Suprapubic skin (tissue), 4 donors: ENCODE results near the gene COX10. TPM values are rescaled to one million over a fixed set of nuclear protein-coding genes. Genes with fewer than 3 reads are reported as not detected.

Source experiments
- DNase-seq, 2 donors: peaks; one replicate each; pipeline ENCODE4 v3.0.0-alpha.2; 2019; ENCODE audit warnings: low spot score in 2 of 2
- H3K27ac ChIP-seq: fragments of 200-600 bp; sonication (generic); one replicate; pipeline ENCODE4 v1.5.1; 2019
- H3K27me3 ChIP-seq: fragments of 200-600 bp; sonication (generic); one replicate; pipeline ENCODE4 v1.5.1; 2019
- H3K36me3 ChIP-seq: fragments of 200-600 bp; sonication (generic); one replicate; pipeline ENCODE4 v1.5.1; 2019
- H3K4me1 ChIP-seq: fragments of 200-600 bp; sonication (generic); one replicate; pipeline ENCODE4 v1.5.1; 2019
- H3K4me3 ChIP-seq: fragments of 200-600 bp; sonication (generic); one replicate; pipeline ENCODE4 v1.5.1; 2019; ENCODE audit warnings: mild to moderate bottlenecking
- H3K9me3 ChIP-seq: fragments of 200-600 bp; sonication (generic); one replicate; pipeline ENCODE4 v1.5.1; 2019
- CTCF ChIP-seq, 2 donors: fragments of 200-600 bp in 1 of 2; fragments of 450-650 bp in 1 of 2; sonication (generic) in 1 of 2; IDR thresholded peaks; one replicate each; pipeline ENCODE4 v1.5.1; 2016 to 2019; ENCODE audit warnings: antibody characterized with exemption in 2 of 2, mild to moderate bottlenecking in 1 of 2, moderate library complexity in 1 of 2
- EP300 ChIP-seq: sonication (generic); formaldehyde crosslinking; IDR thresholded peaks from one replicate; pipeline ENCODE4 v1.6.1; 2017; ENCODE audit warnings: antibody characterized with exemption
- POLR2A ChIP-seq, 2 donors: fragments of 450-650 bp; IDR thresholded peaks; one replicate each; pipeline ENCODE4 v1.6.1; 2017; ENCODE audit warnings: antibody characterized with exemption in 2 of 2, mild to moderate bottlenecking in 2 of 2, moderate library complexity in 2 of 2
- POLR2AphosphoS5 ChIP-seq, 3 donors: sonication (generic); formaldehyde crosslinking; IDR thresholded peaks; one replicate each; pipeline ENCODE4 v1.6.1; 2017; ENCODE audit warnings: antibody characterized with exemption in 3 of 3
- WGBS: methylation state at CpG from one replicate; pipeline ENCODE4 v1.1.5; 2018; 5-methylcytosine and 5-hydroxymethylcytosine counted together
- total RNA-seq, 4 donors: library from RNA; depleted of rRNA; stranded (reverse); fragments of >200 nt; gene quantifications; one replicate each; pipeline ENCODE4 v1.1.0, GENCODE V29; 2016

Gene COX10
- total RNA-seq, 4 donors from 2014 or later, result 26.5 to 35.9 (median 32.1) TPM

DNA sequence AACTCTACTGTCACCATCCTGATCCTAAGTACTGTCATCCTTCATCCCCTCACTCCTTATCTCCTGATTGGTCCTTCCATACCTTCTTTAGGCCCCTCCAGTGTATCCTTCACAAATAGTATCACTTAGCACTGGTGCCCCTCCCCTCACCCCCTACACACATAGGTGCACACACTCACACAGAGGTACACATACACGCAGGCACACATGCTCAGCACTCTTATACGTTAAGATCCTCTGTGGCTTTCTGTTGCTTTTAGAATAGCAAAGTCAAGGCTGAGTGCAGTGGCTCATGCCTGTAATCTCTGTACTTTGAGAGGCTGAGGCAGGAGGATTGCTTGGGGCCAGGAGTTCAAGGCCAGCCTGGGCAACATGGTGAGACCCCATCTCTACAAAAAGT lies 135.2 kb downstream of the COX10 start:
- Histone ChIP-seq H3K36me3 (peaks cover 10% of the 10 kb centered on the region), H3K27me3 (no peaks in the 10 kb centered on the region), H3K4me1 (peaks cover 34% of the 10 kb centered on the region), H3K9me3 (no peaks in the 10 kb centered on the region), H3K4me3 (no peak overlapping the region), H3K27ac (no peak overlapping the region)
- TF ChIP-seq POLR2A (IDR thresholded peaks at IDR 0.05), result no peak
- TF ChIP-seq EP300, result no peak
- TF ChIP-seq CTCF (IDR thresholded peaks at IDR 0.05), result no peak
- TF ChIP-seq POLR2AphosphoS5 (IDR thresholded peaks at IDR 0.05), result no peak
- 100% methylated on average over 2 of the region's 2 CpGs for WGBS
- DNase-seq, result no peak

- no peak for TF ChIP-seq POLR2A (IDR thresholded peaks at IDR 0.05)
- no peak for TF ChIP-seq POLR2AphosphoS5 (IDR thresholded peaks at IDR 0.05)
- no peak for TF ChIP-seq CTCF (IDR thresholded peaks at IDR 0.05)
- TF ChIP-seq EP300, result no peak
- no peak for DNase-seq
- no peak overlapping the region for H3K4me3 ChIP-seq
- no peaks in the 10 kb centered on the region for H3K9me3 ChIP-seq
- H3K36me3 ChIP-seq, result peaks cover 10% of the 10 kb centered on the region
- H3K4me1 ChIP-seq, result peaks cover 28% of the 10 kb centered on the region
- 94% methylated on average over 10 of the region's 10 CpGs for WGBS
- no peaks in the 10 kb centered on the region for H3K27me3 ChIP-seq
- H3K27ac ChIP-seq, result no peak overlapping the region
Measured at GRCh38 chr17:14205380-14205779, 136.1 kb downstream of the COX10 start.

DNA sequence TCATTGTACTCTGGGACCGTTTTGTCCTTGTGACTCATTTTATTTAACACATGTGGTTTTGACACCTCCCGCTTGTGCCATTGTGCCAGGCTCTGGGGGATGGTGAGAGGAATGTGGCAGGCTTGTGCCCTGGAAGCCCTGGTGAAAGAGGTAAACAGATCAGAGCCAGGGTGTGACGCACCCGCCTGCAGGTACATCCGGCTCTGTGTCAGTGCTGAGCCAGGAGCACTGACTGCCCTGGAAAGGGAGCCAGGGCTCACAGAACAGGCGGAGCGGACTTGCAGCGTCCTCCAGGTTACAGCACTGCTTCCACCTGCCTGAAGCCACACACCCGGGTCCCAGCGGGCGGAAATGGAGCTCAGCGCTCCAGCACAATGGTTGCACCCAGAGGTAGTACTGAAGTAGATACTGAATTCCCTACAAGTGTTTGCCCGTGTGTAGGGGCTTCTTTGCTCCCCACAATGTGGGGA lies 136.7 kb downstream of the COX10 start:
- Histone ChIP-seq H3K4me3 (no peak overlapping the region), H3K36me3 (peaks cover 10% of the 10 kb centered on the region), H3K27ac (no peak overlapping the region), H3K27me3 (no peaks in the 10 kb centered on the region), H3K9me3 (no peaks in the 10 kb centered on the region), H3K4me1 (peaks cover 22% of the 10 kb centered on the region)
- no peak for TF ChIP-seq CTCF (IDR thresholded peaks at IDR 0.05)
- TF ChIP-seq POLR2AphosphoS5 (IDR thresholded peaks at IDR 0.05), result peak in 1 of 3 donors; percentile 66
- 59% methylated on average over 7 of the region's 13 CpGs for WGBS
- peak in 1 of 2 donors; percentile 75 for DNase-seq

- Histone ChIP-seq H3K4me1 (peaks cover 14% of the 10 kb centered on the region), H3K36me3 (peaks cover 10% of the 10 kb centered on the region), H3K9me3 (no peaks in the 10 kb centered on the region), H3K27ac (no peak overlapping the region), H3K4me3 (no peak overlapping the region), H3K27me3 (no peaks in the 10 kb centered on the region)
- 94% methylated on average over 29 of the region's 29 CpGs for WGBS
- no peak for DNase-seq
- no peak for TF ChIP-seq CTCF (IDR thresholded peaks at IDR 0.05)
- no peak for TF ChIP-seq EP300
- no peak for TF ChIP-seq POLR2A (IDR thresholded peaks at IDR 0.05)
- TF ChIP-seq POLR2AphosphoS5 (IDR thresholded peaks at IDR 0.05), result no peak
Measured at GRCh38 chr17:14206891-14207290, 137.6 kb downstream of the COX10 start.

- H3K27me3 ChIP-seq, result no peaks in the 10 kb centered on the region
- H3K36me3 ChIP-seq, result peaks cover 10% of the 10 kb centered on the region
- no peak for TF ChIP-seq POLR2AphosphoS5 (IDR thresholded peaks at IDR 0.05)
- no peak for TF ChIP-seq EP300
- TF ChIP-seq POLR2A (IDR thresholded peaks at IDR 0.05), result no peak
- TF ChIP-seq CTCF (IDR thresholded peaks at IDR 0.05), result no peak
- no peak overlapping the region for H3K27ac ChIP-seq
- H3K4me3 ChIP-seq, result no peak overlapping the region
- no peak for DNase-seq
- peaks cover 13% of the 10 kb centered on the region for H3K4me1 ChIP-seq
- WGBS, result 95% methylated on average over 5 of the region's 5 CpGs
- no peaks in the 10 kb centered on the region for H3K9me3 ChIP-seq
Measured at GRCh38 chr17:14207791-14208190, 138.5 kb downstream of the COX10 start.
